Hippocampal formation (tissue), 2 donors: ENCODE results near the gene POLR1D.

ENCODE experiments used
- DNase-seq, 2 donors: peaks; one replicate each; lab custom pipeline; 2025; lab: John Stamatoyannopoulos, UW

POLR1D gene

GRCh38 chr13:27621366-27622101, at the start of gene POLR1D:
Gene POLR1D (plus strand): TSS chr13:27621892. CDS start chr13:27621984, 92 bp downstream.
- DNase-seq = peak; percentile 57 to 76

- no peak for DNase-seq
Measured at GRCh38 chr13:27572234-27572901, 49.3 kb upstream of the POLR1D start.

GRCh38 chr13:27573265-27573664, 48.4 kb upstream of the POLR1D start:
- no peak for DNase-seq

- DNase-seq = no peak
Measured at GRCh38 chr13:27574661-27575060, 47.0 kb upstream of the POLR1D start.

GRCh38 chr13:27578121-27579030, 43.3 kb upstream of the POLR1D start:
- DNase-seq = no peak

GRCh38 chr13:27583645-27584044, 38.0 kb upstream of the POLR1D start:
- no peak for DNase-seq

GRCh38 chr13:27587095-27587746, 34.5 kb upstream of the POLR1D start:
- no peak for DNase-seq

- DNase-seq = no peak
Measured at GRCh38 chr13:27588405-27588804, 33.3 kb upstream of the POLR1D start.

GRCh38 chr13:27592865-27593264, 28.8 kb upstream of the POLR1D start:
- DNase-seq = no peak

GRCh38 chr13:27593267-27593666, 28.4 kb upstream of the POLR1D start:
- DNase-seq = no peak

GRCh38 chr13:27595055-27595811, 26.5 kb upstream of the POLR1D start:
- DNase-seq = no peak

- DNase-seq = no peak
Measured at GRCh38 chr13:27599096-27599495, 22.6 kb upstream of the POLR1D start.

GRCh38 chr13:27599845-27600553, 21.7 kb upstream of the POLR1D start:
- no peak for DNase-seq

- no peak for DNase-seq
Measured at GRCh38 chr13:27600711-27601110, 21.0 kb upstream of the POLR1D start.

- DNase-seq = no peak
Measured at GRCh38 chr13:27601208-27601607, 20.5 kb upstream of the POLR1D start.

GRCh38 chr13:27601803-27602202, 19.9 kb upstream of the POLR1D start:
- DNase-seq = no peak

GRCh38 chr13:27605099-27605498, 16.6 kb upstream of the POLR1D start:
- DNase-seq = no peak

GRCh38 chr13:27605610-27606200, 16.0 kb upstream of the POLR1D start:
- no peak for DNase-seq

- DNase-seq = no peak
Measured at GRCh38 chr13:27607125-27607524, 14.6 kb upstream of the POLR1D start.

- no peak for DNase-seq
Measured at GRCh38 chr13:27613628-27614027, 8.1 kb upstream of the POLR1D start.
